ENCODE measurements around the gene MEG3. TPM values are rescaled to one million over a fixed set of nuclear protein-coding genes. Genes with fewer than 3 reads are reported as not detected.

Gene MEG3
- polyA plus RNA-seq, 1 donor from 2014 or later = not detected

- H3K4me3 ChIP-seq (ENCODE audit: low read length) = no peak overlapping the region
- no peak overlapping the region for H3K4me2 ChIP-seq (ENCODE audit: low read length)
Observed at GRCh38 chr14:100824901-100825712, 811 bp upstream of the MEG3 start.

GRCh38 chr14:100826391-100827100 lies 628 bp downstream of the MEG3 start:
- no peaks in the 10 kb centered on the region for H3K9me2 ChIP-seq (ENCODE audit: insufficient read depth, low read length)
- H4K20me1 ChIP-seq (ENCODE audit: insufficient read depth) = no peaks in the 10 kb centered on the region
- no peaks in the 10 kb centered on the region for H3K36me3 ChIP-seq (ENCODE audit: insufficient read depth, low read length)
- H3F3A ChIP-seq (ENCODE audit: insufficient read depth, low read length, poor library complexity, severe bottlenecking) = no peaks in the 10 kb centered on the region
- no peak overlapping the region for H3K9ac ChIP-seq (ENCODE audit: low read length)
- TF ChIP-seq RAD21 (conservative IDR thresholded peaks at IDR 0.05) = no peak
- TF ChIP-seq CTCF (IDR thresholded peaks at IDR 0.05; ENCODE audit: poor library complexity, severe bottlenecking) = no peak
- no peak for TF ChIP-seq TAF1 (IDR thresholded peaks at IDR 0.05; ENCODE audit: low read depth)
- TF ChIP-seq EZH2 (IDR thresholded peaks at IDR 0.05; ENCODE audit: borderline replicate concordance, insufficient read depth, low read length, poor library complexity, severe bottlenecking) = no peak
- no peak for TF ChIP-seq POLR2AphosphoS5 (IDR thresholded peaks at IDR 0.05)
- H3K27ac ChIP-seq (ENCODE audit: low read length) = no peak overlapping the region
- H3K79me2 ChIP-seq (replicated peaks; ENCODE audit: insufficient read depth, low read length) = no peaks in the 10 kb centered on the region
- no peak overlapping the region for H2AFZ ChIP-seq (ENCODE audit: low read depth, low read length)
- H3K9me3 ChIP-seq (ENCODE audit: low read length) = peaks cover 8% of the 10 kb centered on the region
- no peak overlapping the region for H3K4me2 ChIP-seq (ENCODE audit: low read length)
- H3K27me3 ChIP-seq (ENCODE audit: insufficient read depth, low read depth, low read length) = no peaks in the 10 kb centered on the region
- no peak overlapping the region for H3K4me3 ChIP-seq (ENCODE audit: low read length)

More at GRCh38 chr14:100824901-100825712, 811 bp upstream of the MEG3 start:
- no peaks in the 10 kb centered on the region for H3K79me2 ChIP-seq (replicated peaks; ENCODE audit: insufficient read depth, low read length)
- no peaks in the 10 kb centered on the region for H3K9me2 ChIP-seq (ENCODE audit: insufficient read depth, low read length)
- H3K36me3 ChIP-seq (ENCODE audit: insufficient read depth, low read length) = no peaks in the 10 kb centered on the region
- H3K9ac ChIP-seq (ENCODE audit: low read length) = no peak overlapping the region
- H4K20me1 ChIP-seq (ENCODE audit: insufficient read depth) = no peaks in the 10 kb centered on the region
- TF ChIP-seq SMC3 (conservative IDR thresholded peaks at IDR 0.05; ENCODE audit: poor library complexity) (no peak), TAF1 (IDR thresholded peaks at IDR 0.05; ENCODE audit: low read depth) (no peak), CTCF (IDR thresholded peaks at IDR 0.05; ENCODE audit: poor library complexity, severe bottlenecking) (no peak), RAD21 (conservative IDR thresholded peaks at IDR 0.05) (no peak), REST (IDR thresholded peaks at IDR 0.05; ENCODE audit: borderline replicate concordance) (no peak)
- no peak overlapping the region for H3K27ac ChIP-seq (ENCODE audit: low read length)
- H3F3A ChIP-seq (ENCODE audit: insufficient read depth, low read length, poor library complexity, severe bottlenecking) = no peaks in the 10 kb centered on the region
- peaks cover 8% of the 10 kb centered on the region for H3K9me3 ChIP-seq (ENCODE audit: low read length)
- no peak overlapping the region for H2AFZ ChIP-seq (ENCODE audit: low read depth, low read length)
- no peaks in the 10 kb centered on the region for H3K27me3 ChIP-seq (ENCODE audit: insufficient read depth, low read depth, low read length)

All from neural cell (in vitro differentiated cells).